Diencephalon (tissue), 1 donor: ENCODE results near the gene CSTF3. TPM values are rescaled to one million over a fixed set of nuclear protein-coding genes. Genes with fewer than 3 reads are reported as not detected.

Experiments
- small RNA-seq: library from RNA; depleted of rRNA; stranded (forward); fragments of <200 nt; gene quantifications from one replicate; pipeline ENCODE3, GENCODE V24; 2014
- total RNA-seq: library from RNA; depleted of rRNA; stranded (reverse); fragments of >200 nt; gene quantifications from one replicate; pipeline ENCODE4 v1.2.3, GENCODE V29; 2014

Gene CSTF3
- total RNA-seq: 76.1 TPM

DNA sequence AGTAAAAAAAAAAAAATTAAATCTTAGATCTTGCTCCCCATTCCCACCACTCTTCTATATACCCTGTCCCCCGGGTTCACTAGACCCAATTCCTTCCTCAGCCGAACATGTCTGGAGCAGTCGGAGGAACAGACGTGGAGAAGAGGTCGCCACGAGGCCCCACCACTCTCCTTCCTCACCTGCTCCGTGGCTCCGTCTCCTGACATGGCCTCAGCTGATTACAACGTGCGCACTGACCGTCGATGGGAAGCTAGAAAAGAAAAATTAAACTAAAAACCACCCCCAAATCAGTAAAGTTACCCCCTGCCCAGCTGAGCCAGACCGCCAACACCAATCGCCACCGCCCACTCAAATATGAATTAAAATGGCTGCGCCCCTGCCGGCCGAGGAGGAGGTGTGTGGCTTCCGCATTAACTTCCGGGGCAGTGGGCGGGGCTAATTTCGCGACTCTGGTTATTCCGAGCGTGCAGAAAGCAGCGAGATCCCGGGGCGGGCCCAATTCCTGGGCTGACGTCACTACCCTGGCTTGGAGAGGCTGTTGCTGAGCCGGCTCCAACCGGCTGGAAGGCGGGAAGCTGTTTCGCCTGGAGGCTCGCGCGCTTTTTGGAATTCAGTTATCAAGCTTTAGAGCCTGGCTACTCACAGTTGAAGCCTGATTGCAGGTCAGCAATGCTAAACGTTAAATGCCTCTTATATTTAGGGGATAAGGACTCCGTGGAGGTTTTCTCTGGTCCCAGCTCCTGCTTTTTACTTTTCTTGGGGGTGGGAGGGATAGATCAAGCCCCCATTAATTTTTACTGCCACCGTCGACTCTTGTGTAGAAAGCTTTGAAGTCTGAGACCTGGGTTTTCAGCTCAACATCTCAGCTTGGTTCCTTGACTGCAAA, at the start of gene CSTF3:
CSTF3 (minus strand) TSS at position 361 of the 886 bp plus-strand sequence; CDS start at position 206, 155 bp downstream.

DNA sequence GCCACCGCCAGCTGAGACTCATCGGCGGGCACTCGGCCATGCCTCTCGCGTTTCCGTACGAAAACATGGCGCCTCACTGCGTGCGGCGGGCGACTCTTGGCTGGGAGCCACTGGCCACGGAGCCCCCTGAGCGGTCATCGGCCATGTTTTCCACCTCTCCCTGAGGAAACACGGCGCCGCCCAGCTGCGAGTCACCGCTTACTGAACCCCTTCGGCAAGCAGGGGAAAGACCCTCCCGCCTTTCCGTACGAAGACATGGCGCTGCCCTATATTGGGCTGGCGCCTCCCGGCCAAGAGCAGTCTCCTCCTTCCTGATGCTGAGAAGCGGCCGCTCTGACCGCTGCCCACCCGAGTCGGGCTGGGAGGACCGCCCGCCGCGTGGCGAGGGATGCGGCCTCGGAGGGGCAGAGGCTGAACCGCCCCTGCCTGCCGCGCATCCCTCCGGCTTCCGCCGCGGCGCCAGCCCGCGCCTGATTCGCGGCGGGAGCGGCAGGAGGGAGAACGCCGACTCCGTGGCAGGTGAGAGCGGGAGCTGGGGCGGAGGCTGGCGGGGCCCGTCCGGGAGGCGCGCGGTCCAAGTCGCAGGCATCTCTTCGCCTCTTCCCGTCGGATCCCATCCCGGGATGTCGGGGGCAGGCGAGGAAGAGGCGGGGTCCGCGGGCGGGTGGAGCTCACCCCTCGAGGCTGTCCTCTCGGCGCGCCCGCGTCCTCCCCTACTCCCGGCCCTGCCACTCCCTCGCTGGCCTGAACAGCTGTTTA, 121.8 kb downstream of the CSTF3 start, which contains the start of gene TCP11L1:
TCP11L1 (plus strand) TSS at position 299 of the 759 bp plus-strand sequence. CDS start 4,202 bp downstream, outside the sequence.

Small RNA genes lying within 50 kb of the gene (small RNA-seq; reads per million reads assigned to genes)
- gene RF00019: not detected

Other genes starting within 250 kb of the CSTF3 start
- 3.0 TPM for gene DEPDC7, start 145.6 kb downstream of the CSTF3 start, total RNA-seq
- 32.1 TPM for gene TCP11L1, start 121.9 kb downstream of the CSTF3 start, total RNA-seq
- gene HIPK3, start 95.9 kb upstream of the CSTF3 start, total RNA-seq: 228 TPM
- gene KIAA1549L, start 214.6 kb upstream of the CSTF3 start, total RNA-seq: 47.1 TPM